ENCODE data around the gene BNIP2. TPM values are rescaled to one million over a fixed set of nuclear protein-coding genes. Genes with fewer than 3 reads are reported as not detected.

The BNIP2 gene
- total RNA-seq, 4 donors from 2014 or later: 82.1 to 138 (median 112) TPM

- intact Hi-C loops (cut with DNase I; ENCODE audit: low total_unique reads): no loop called here
- no peaks in the 10 kb centered on the region for H3K27me3 ChIP-seq
- no peak overlapping the region for H3K27ac ChIP-seq
- DNase-seq: no peak
- H3K4me3 ChIP-seq: no peak overlapping the region
- no peaks in the 10 kb centered on the region for H3K9me3 ChIP-seq
- no peaks in the 10 kb centered on the region for H3K36me3 ChIP-seq
- no peak for TF ChIP-seq POLR2A (IDR thresholded peaks at IDR 0.05)
- TF ChIP-seq, protein P1, sequence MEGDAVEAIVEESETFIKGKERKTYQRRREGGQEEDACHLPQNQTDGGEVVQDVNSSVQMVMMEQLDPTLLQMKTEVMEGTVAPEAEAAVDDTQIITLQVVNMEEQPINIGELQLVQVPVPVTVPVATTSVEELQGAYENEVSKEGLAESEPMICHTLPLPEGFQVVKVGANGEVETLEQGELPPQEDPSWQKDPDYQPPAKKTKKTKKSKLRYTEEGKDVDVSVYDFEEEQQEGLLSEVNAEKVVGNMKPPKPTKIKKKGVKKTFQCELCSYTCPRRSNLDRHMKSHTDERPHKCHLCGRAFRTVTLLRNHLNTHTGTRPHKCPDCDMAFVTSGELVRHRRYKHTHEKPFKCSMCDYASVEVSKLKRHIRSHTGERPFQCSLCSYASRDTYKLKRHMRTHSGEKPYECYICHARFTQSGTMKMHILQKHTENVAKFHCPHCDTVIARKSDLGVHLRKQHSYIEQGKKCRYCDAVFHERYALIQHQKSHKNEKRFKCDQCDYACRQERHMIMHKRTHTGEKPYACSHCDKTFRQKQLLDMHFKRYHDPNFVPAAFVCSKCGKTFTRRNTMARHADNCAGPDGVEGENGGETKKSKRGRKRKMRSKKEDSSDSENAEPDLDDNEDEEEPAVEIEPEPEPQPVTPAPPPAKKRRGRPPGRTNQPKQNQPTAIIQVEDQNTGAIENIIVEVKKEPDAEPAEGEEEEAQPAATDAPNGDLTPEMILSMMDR (IDR thresholded peaks at IDR 0.05): no peak
- no peaks in the 10 kb centered on the region for H3K4me1 ChIP-seq
These were observed 7.2 kb upstream of the BNIP2 start for GRCh38 chr15:59696332-59696731.

- Histone ChIP-seq H3K4me1 (no peaks in the 10 kb centered on the region), H3K4me3 (no peak overlapping the region), H3K27ac (no peak overlapping the region), H3K9me3 (no peaks in the 10 kb centered on the region), H3K36me3 (no peaks in the 10 kb centered on the region), H3K27me3 (no peaks in the 10 kb centered on the region)
- intact Hi-C loops (cut with DNase I; ENCODE audit: low total_unique reads): no loop called here
- no peak for DNase-seq
- no peak for TF ChIP-seq POLR2A (IDR thresholded peaks at IDR 0.05)
- TF ChIP-seq, protein P1 (IDR thresholded peaks at IDR 0.05): no peak
These were observed 5.7 kb upstream of the BNIP2 start for GRCh38 chr15:59694779-59695178.

- peak overlapping the region in 1 of 2 donors; percentile 97 for H3K27ac ChIP-seq
- intact Hi-C loops (cut with DNase I; ENCODE audit: low total_unique reads): no loop called here
- H3K27me3 ChIP-seq: no peaks in the 10 kb centered on the region
- DNase-seq: peak in 1 of 2 donors; percentile 45
- peaks cover 0 to 8% of the 10 kb centered on the region in 2 donors for H3K4me1 ChIP-seq
- no peaks in the 10 kb centered on the region for H3K36me3 ChIP-seq
- H3K9me3 ChIP-seq: no peaks in the 10 kb centered on the region
- H3K4me3 ChIP-seq: no peak overlapping the region
- TF ChIP-seq POLR2A (IDR thresholded peaks at IDR 0.05): no peak
- TF ChIP-seq, protein P1 (IDR thresholded peaks at IDR 0.05): peak; percentile 50 to 63 (median 55)
These were observed 2.2 kb upstream of the BNIP2 start for GRCh38 chr15:59691194-59691805.

- Histone ChIP-seq H3K27me3 (no peaks in the 10 kb centered on the region), H3K9me3 (no peaks in the 10 kb centered on the region), H3K36me3 (no peaks in the 10 kb centered on the region), H3K4me3 (peak overlapping the region; percentile 88 to 99), H3K4me1 (peaks cover 0 to 9% of the 10 kb centered on the region in 2 donors), H3K27ac (peak overlapping the region; percentile 96 to 97)
- intact Hi-C loops (cut with DNase I; ENCODE audit: low total_unique reads): no loop called here
- DNase-seq: peak; percentile 76 to 87
- TF ChIP-seq, protein P1 (IDR thresholded peaks at IDR 0.05): no peak
- TF ChIP-seq POLR2A (IDR thresholded peaks at IDR 0.05): no peak
These were observed 611 bp upstream of the BNIP2 start for GRCh38 chr15:59689626-59690236.

DNA sequence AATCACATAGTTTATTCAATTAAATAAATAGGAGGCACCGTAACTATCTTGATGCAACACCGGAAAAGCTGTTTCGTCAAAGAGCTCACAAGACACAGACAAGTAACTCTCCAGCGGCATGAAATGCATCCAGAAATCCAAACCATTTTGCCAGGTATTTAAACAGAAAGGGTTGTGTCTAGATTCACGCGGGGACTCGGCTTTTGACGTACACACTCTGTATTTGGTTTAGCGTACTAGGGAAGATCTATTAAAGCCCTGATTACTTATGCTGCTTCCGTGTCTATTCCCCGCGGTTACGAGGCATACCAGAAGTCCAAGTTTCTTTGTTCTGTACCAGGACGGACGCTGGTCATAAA is 718 bp downstream of the BNIP2 start:
- TF ChIP-seq, protein P1 (IDR thresholded peaks at IDR 0.05): no peak
- TF ChIP-seq POLR2A (IDR thresholded peaks at IDR 0.05): no peak
- H3K27me3 ChIP-seq: no peaks in the 10 kb centered on the region
- peak overlapping the region; percentile 96 to 97 for H3K27ac ChIP-seq
- no peak for DNase-seq
- H3K4me3 ChIP-seq: peak overlapping the region; percentile 88 to 99
- H3K9me3 ChIP-seq: no peaks in the 10 kb centered on the region
- H3K36me3 ChIP-seq: no peaks in the 10 kb centered on the region
- intact Hi-C loops (cut with DNase I; ENCODE audit: low total_unique reads): no loop called here
- peaks cover 0 to 9% of the 10 kb centered on the region in 2 donors for H3K4me1 ChIP-seq

Measured in uterus (tissue), 4 donors.